Stimulated activated CD4-positive, alpha-beta T cell treated with anti-CD3 and anti-CD28 coated beads, Interleukin-15, amount 100 ng/mL, for 24 hours (primary cell): ENCODE data around the gene MRPL39.

Experiments
- DNase-seq: peaks from one replicate; pipeline ENCODE4 v3.0.0-alpha.2; 2020

Gene MRPL39

GRCh38 chr21:25608044-25608737 is 910 bp upstream of the MRPL39 start:
- DNase-seq, result peak; percentile 85

DNA sequence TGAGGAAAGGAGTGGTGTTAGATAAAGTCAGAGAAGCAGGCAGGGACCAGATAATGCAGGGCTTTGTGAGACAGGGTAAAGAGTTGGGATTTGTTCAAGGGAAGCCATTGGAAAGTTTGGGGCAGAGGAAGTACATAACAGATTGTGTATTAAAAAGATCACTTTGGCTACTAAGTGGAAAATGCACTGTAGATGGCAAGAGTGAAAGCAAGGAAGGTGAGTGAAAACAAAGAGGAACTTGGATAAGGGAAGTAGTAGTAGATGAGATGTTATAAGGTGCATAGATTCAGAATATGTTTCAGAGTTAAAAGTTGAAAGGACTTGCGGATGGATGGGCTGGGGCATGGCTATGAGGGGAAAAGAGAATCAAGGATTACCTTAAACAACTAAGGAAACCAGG is 17.4 kb downstream of the MRPL39 start:
- no peak for DNase-seq

- no peak for DNase-seq
These were observed 20.5 kb downstream of the MRPL39 start for GRCh38 chr21:25586791-25587190.

DNA sequence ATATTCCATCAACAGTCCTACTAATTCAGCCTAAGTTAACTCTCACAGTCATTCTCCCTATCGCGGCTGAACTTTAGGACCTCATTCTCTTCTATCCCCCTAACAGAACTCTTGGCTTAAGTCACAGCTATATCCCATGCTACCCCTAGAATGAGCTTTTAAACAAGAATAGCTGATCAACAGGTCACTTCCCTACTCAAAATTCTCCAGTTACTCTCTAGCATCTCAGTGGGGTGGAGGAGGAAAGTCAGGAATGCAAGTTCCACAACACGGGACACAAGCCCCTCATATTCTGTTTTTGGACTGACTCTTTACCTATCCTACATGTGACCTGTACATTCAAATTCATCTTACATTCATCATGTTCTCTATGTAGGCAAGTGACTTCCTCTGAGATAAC is 21.0 kb downstream of the MRPL39 start:
- DNase-seq, result no peak

GRCh38 chr21:25584833-25585676 is 22.2 kb downstream of the MRPL39 start:
- DNase-seq, result no peak

DNA sequence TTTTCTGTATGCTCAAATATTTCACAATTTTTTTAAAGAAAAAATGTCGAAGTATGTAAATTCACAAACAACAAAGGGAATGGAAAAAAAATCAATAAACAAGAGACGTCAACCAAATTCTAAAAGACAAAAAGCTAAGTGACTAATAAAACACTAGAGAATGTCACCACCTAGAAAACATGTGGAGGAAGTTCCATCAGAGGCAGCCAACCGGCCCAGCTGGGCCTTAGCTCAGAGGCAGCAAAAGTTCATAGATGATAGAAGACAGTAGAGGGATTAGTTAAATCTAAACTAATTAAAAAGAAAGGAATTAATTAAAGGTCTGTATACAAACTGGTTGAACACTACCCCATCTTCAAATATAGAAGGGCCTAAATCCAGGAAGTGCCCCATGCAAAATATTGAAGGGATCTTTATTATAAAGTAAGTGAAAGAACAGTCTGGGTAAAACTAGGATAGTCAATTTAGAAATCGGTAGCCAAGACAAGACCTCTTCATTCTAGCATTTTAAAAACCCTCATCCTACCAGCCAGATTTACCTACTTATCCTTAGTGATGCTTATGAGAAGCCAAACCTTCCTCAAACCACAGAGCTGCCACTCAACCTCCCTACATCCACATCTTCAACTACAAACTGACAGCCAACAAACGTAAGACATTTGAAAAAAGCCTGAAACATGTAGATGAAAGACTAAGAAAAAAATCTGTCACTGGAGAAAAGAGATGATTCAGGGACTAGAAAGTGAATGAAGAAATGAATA is 23.7 kb downstream of the MRPL39 start:
- DNase-seq, result no peak

GRCh38 chr21:25582888-25583287 is 24.4 kb downstream of the MRPL39 start:
- peak; percentile 36 for DNase-seq

DNA sequence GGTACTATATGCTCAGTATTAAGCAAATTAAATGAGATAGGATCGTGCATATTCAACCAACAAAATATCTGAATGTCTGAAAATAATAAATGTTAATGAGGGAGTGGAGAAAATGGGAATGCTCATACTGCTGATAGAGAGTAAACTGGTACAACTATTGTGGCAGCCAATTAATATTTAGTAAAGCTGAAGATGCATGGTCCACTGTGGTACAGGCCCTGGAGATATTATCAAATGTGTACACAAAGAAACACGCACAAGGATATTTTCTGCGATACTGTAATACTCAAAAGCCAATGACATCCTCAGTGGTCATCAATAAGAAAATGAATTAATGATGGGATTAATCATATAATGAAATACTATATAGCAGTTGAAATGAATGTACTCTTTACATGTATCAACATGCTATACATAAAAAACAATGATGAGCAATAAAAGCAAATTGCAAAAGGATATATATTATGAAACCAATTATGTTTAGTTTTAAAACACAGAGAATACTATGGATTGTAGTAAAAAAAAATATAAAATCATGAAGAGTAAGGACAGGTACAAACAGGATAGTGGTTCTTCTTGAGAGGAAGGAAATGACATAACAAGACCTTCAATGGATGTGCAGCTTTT is 25.0 kb downstream of the MRPL39 start:
- no peak for DNase-seq

DNA sequence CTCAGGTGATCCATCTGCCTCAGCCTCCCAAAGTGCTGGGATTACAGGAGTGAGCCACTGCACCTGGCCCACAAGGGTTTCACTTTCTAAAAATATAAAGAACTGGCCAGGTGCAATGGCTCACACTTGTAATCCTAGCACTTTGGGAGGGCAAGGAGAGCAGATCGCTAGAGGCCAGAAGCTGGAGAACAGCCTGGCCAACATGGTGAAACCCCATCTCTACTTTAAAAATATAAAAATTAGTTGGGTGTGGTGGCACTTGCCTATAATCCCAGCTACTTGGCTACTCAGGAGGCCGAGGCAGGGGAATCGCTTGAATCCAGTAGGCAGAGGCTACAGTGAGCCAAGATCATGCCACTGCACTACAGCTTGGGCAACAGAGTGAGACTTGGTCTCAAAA is 25.7 kb downstream of the MRPL39 start:
- peak; percentile 45 for DNase-seq

GRCh38 chr21:25580912-25581260 is 26.4 kb downstream of the MRPL39 start:
- DNase-seq, result no peak

- no peak for DNase-seq
These were observed 27.9 kb downstream of the MRPL39 start for GRCh38 chr21:25579226-25580013.

DNA sequence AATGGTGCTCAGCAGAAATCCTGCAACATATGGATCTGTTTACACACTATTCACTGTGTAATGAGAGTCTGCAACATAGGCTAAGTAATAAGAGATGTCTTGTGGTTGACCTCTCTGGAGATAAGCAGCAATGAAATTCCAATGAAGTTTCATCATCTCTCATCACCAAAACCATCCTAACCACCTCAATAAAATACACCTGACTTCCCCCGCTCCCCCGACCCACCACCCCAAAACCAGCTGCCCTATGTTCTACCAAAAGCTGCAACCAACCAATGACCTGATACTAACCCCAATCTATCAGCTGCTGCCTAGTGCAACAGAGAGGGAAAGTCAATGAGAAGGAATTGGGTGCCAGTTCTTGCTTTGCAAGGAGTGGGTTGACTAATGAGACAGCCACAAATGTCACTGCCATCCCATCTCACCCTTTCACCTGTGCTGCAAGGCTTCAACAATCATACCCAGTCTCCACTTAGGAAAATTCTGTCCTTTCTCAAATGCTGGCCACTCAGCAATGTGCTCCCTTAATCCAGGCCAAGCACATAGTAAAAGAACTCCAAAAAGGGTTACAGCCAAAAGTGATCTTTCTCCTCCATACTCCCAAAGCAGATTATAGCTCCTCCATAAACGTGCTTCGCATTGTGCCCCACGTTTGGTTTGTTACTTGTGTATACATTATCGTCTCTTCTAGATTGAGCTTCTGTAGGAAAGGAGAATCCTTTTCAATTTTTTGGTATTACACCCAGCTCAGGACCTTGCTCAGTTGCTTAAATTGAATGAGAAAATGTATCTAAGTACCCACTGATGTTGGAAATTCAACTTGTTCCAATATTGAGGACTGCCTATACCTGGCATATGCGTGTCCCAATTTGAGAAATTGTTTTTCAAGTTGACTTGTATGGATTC is 29.0 kb downstream of the MRPL39 start:
- DNase-seq, result peak; percentile 79

- DNase-seq, result no peak
These were observed 29.7 kb downstream of the MRPL39 start for GRCh38 chr21:25577424-25578055.

GRCh38 chr21:25573409-25574206 is 33.7 kb downstream of the MRPL39 start:
- peak; percentile 81 for DNase-seq

GRCh38 chr21:25572861-25573310 is 34.4 kb downstream of the MRPL39 start:
- DNase-seq, result no peak

DNA sequence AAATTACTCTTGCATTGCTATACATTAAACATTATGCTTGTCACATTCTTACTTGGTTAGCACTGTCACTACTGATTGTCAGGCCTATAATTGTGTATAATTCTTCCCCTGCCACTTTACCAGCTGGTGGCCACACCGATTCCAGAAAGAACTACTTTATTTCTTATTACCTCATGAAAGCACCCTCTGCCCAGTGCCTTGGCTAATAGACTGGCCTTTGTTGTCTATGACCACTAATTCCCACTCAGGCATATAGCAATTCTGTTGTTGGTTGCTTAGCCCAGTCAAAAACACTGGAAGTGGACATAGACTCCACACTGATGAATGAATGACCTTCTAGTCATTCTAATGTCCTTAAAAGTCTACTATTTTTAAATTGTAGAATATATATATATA is 35.6 kb downstream of the MRPL39 start:
- DNase-seq, result peak; percentile 33

- peak; percentile 35 for DNase-seq
These were observed 37.6 kb downstream of the MRPL39 start for GRCh38 chr21:25569711-25570110.

DNA sequence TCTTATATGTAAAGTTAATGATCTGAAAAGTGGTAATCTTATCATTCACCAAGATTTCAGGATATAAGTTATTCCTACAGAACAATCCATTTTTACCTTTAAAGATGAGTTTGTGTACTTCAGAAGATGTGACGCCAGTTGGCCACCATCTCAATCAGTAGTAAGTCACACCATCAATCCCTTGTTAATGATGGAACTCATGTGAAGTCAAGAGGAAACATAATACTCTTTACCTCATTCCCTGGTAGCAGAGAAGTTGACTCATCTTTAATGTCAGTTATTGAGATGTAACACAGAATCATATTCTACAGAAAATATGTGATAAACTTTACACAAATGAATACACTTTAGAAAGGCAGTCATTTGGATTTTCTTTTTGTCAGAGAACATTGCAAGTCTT is 38.2 kb downstream of the MRPL39 start:
- no peak for DNase-seq

DNA sequence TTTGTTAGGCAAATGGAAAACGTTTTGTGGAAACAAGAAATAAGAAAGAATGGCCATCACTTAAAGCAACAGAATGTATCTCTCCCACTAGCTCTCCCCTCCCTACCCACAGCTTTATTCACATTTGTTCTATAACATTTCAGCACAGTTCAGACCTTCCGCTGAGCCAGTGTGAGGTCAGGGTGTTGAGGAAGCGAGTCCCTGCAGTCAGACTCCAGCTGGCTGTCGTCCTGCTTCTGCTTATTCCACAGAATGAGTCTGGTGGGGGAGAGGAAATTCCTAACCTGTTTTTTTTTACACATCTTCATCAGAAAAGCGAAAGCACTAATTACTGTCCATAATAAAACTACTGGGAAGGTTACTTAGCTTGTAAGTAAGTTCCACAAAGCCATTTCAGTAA is 39.0 kb downstream of the MRPL39 start:
- DNase-seq, result peak; percentile 60

GRCh38 chr21:25567472-25567871 is 39.8 kb downstream of the MRPL39 start:
- no peak for DNase-seq
